HUES48 (cell line): Measurements from ENCODE around the gene SCFD1.
"Not testable (repeated sequence)": the region's sequence is repeated elsewhere in the genome, so short reads cannot be mapped to it uniquely, and the experiment has no call there.

Experiments
- H3K27ac ChIP-seq: one replicate; pipeline ENCODE4 v1.7.0; 2013; ENCODE audit warnings: low read depth, low read length, inconsistent platforms
- H3K27me3 ChIP-seq: 2 replicates; pipeline ENCODE4 v1.6.1; 2013; ENCODE audit warnings: mild to moderate bottlenecking, low read length; ENCODE audit not compliant: control insufficient read depth, insufficient read depth
- H3K36me3 ChIP-seq: 2 replicates; pipeline ENCODE4 v1.6.1; 2013; ENCODE audit warnings: low read length; ENCODE audit not compliant: control insufficient read depth, insufficient read depth
- H3K4me1 ChIP-seq: 2 replicates; pipeline ENCODE4 v1.6.1; 2013; ENCODE audit warnings: mild to moderate bottlenecking, low read length; ENCODE audit not compliant: control insufficient read depth, insufficient read depth
- H3K4me3 ChIP-seq: 2 replicates; pipeline ENCODE4 v1.5.1; 2013; ENCODE audit warnings: mild to moderate bottlenecking, low read depth, low read length
- H3K9ac ChIP-seq: 2 replicates; pipeline ENCODE4 v1.6.1; 2013; ENCODE audit warnings: mild to moderate bottlenecking, low read depth, low read length, moderate library complexity
- H3K9me3 ChIP-seq: 2 replicates; pipeline ENCODE4 v1.6.1; 2013; ENCODE audit warnings: low read length; ENCODE audit not compliant: control insufficient read depth, insufficient read depth

SCFD1 gene

GRCh38 chr14:30678926-30679431 is 56.9 kb downstream of the SCFD1 start:
- Histone ChIP-seq H3K36me3 (peaks cover 42% of the 10 kb centered on the region), H3K27ac (no peak overlapping the region), H3K9me3 (no peaks in the 10 kb centered on the region), H3K4me3 (no peak overlapping the region), H3K4me1 (no peaks in the 10 kb centered on the region), H3K27me3 (no peaks in the 10 kb centered on the region), H3K9ac (no peak overlapping the region)

GRCh38 chr14:30680036-30680435 is 57.9 kb downstream of the SCFD1 start:
- Histone ChIP-seq H3K9me3 (no peaks in the 10 kb centered on the region), H3K9ac (no peak overlapping the region), H3K4me3 (no peak overlapping the region), H3K27ac (no peak overlapping the region), H3K27me3 (no peaks in the 10 kb centered on the region), H3K4me1 (no peaks in the 10 kb centered on the region), H3K36me3 (peaks cover 41% of the 10 kb centered on the region)

DNA sequence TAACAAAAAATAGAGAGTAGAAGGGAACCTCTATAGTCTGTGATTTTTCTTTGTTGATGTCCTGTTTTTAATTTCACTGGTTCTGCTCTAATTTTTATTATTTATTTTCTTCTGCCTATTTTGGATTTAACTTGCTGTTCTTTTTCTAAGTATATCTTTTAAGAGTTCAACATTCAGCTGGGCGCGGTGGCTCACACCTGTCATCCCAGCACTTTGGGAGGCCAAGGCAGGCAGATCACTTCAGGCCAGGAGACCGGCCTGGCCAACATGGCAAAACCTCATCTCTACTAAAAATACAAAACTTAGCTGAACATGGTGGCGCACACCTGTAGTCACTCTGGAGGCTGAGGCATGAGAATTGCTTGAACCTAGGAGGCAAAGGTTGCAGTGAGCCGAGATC is 58.7 kb downstream of the SCFD1 start:
- H3K27me3 ChIP-seq, H3K4me1 ChIP-seq, H3K27ac ChIP-seq, H3K9ac ChIP-seq, H3K9me3 ChIP-seq, H3K4me3 ChIP-seq: not testable (repeated sequence)
- peaks cover 36% of the 10 kb centered on the region for H3K36me3 ChIP-seq

DNA sequence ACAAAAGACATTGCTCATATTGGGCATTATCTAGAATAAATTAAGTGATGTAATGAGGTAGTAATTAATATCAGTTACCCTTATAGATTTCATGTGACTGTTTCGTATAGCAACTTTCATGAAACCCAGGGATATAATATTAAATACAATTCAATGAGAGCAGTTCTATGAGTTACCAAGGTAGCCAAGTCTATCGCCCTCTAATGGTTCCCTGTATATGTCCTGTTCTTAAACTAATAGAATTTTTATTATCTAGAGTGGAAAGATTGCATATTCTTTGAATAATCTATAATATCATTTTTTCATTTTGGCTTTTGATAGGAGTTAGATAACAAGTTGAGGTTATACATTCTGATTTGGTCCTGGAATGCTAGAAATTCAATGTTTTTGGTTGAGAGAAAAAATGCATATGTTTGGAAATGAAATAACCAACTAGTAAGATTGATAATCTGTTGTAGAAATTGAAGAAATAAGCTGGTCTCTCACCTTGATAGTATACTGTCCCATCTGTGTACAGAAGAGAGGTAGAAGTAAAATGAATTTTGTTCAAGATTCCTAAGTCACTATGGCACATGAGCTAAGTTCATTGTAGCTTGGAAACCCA is 59.7 kb downstream of the SCFD1 start:
- Histone ChIP-seq H3K9ac (no peak overlapping the region), H3K27ac (no peak overlapping the region), H3K4me3 (no peak overlapping the region), H3K36me3 (peaks cover 31% of the 10 kb centered on the region), H3K9me3 (no peaks in the 10 kb centered on the region), H3K4me1 (no peaks in the 10 kb centered on the region), H3K27me3 (no peaks in the 10 kb centered on the region)

- H3K4me3 ChIP-seq = peak overlapping the region; percentile 70
- peaks cover 13% of the 10 kb centered on the region for H3K36me3 ChIP-seq
- not testable (repeated sequence) for H3K9me3 ChIP-seq, H3K27me3 ChIP-seq
- H3K9ac ChIP-seq = peak overlapping the region; percentile 87
- peaks cover 24% of the 10 kb centered on the region for H3K4me1 ChIP-seq
- H3K27ac ChIP-seq = peak overlapping the region; percentile 90
Observed at GRCh38 chr14:30690487-30691355, 68.6 kb downstream of the SCFD1 start.

DNA sequence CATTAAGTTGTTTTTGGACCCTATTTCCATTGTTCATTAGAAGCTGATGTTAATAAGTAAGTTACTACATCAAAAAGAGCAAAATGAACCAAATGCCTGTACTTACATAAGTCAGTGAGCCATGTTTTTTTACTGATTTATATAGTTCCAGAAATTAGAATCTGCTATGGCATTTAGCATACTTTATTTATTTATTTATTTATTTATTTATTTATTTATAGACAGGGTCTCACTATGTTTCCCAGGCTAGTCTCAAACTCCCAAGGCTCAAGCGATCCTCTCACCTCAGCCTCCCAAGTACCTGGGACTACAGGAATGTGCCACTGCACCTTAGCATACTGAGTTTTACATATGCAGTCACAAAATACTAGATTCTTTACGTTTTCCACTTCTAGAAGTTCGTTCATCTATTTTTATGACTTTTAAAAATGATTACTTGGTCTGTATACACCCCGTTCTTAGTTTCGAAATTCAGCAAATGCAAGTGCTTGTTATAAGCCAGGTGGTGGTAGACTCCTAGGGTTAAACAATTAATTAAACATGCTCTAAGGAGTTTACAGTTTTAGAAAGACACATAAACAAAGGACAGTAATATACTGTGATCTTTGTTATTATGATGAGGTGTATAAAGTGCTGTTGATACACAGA is 69.8 kb downstream of the SCFD1 start:
- H3K9me3 ChIP-seq = no peaks in the 10 kb centered on the region
- H3K27me3 ChIP-seq = no peaks in the 10 kb centered on the region
- peak overlapping the region; percentile 70 for H3K4me3 ChIP-seq
- H3K4me1 ChIP-seq = peaks cover 24% of the 10 kb centered on the region
- H3K9ac ChIP-seq = no peak overlapping the region
- peak overlapping the region; percentile 56 for H3K27ac ChIP-seq
- peaks cover 23% of the 10 kb centered on the region for H3K36me3 ChIP-seq

DNA sequence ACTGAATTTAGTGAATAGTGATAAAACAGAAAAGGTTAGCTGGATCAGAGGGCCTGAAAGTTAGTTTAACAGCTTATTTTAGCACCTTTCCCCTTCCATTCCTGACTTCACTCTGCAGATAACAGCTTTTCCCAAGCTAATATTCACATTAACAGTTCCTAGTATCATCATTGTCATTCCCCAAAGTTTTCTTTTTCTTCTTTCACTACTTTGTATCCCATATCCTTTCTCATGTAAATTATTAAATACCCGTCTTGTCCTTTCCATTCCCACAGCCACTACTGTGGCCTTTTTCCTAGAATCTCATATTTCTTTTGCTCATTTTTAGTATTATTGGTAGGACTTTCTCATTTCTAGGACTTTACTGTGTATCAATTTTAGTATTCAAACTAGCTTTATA is 70.5 kb downstream of the SCFD1 start:
- Histone ChIP-seq H3K4me3 (peak overlapping the region; percentile 25), H3K36me3 (peaks cover 29% of the 10 kb centered on the region), H3K27me3 (no peaks in the 10 kb centered on the region), H3K27ac (peak overlapping the region; percentile 56), H3K9ac (no peak overlapping the region), H3K9me3 (no peaks in the 10 kb centered on the region), H3K4me1 (peaks cover 24% of the 10 kb centered on the region)

- no peaks in the 10 kb centered on the region for H3K4me1 ChIP-seq
- H3K9ac ChIP-seq = no peak overlapping the region
- H3K4me3 ChIP-seq = no peak overlapping the region
- H3K27ac ChIP-seq = no peak overlapping the region
- peaks cover 71% of the 10 kb centered on the region for H3K36me3 ChIP-seq
- no peaks in the 10 kb centered on the region for H3K27me3 ChIP-seq
- H3K9me3 ChIP-seq = no peaks in the 10 kb centered on the region
Observed at GRCh38 chr14:30698463-30698862, 76.3 kb downstream of the SCFD1 start.

DNA sequence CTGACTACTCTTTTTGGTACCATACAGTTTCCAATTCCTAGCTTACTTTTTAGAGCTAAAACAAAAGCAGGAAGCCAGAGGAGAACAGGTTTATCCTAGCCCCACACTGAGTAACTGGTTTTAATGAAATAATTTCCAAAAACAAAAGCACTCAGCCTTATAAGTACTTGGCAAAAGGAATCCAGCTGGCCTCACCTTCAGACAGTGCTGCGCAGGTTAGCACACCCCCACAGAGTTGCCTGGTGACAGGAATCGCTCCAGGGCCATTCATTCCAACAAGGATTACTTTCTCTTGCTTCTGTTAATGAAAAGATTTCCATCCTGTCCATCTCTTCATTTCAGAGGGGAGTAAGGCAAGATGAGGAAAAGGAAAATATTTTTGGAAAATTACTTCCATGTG is 84.6 kb downstream of the SCFD1 start:
- peaks cover 41% of the 10 kb centered on the region for H3K36me3 ChIP-seq
- no peak overlapping the region for H3K4me3 ChIP-seq
- peak overlapping the region; percentile 14 for H3K27ac ChIP-seq
- no peaks in the 10 kb centered on the region for H3K27me3 ChIP-seq
- H3K9ac ChIP-seq = no peak overlapping the region
- H3K9me3 ChIP-seq = no peaks in the 10 kb centered on the region
- H3K4me1 ChIP-seq = no peaks in the 10 kb centered on the region

DNA sequence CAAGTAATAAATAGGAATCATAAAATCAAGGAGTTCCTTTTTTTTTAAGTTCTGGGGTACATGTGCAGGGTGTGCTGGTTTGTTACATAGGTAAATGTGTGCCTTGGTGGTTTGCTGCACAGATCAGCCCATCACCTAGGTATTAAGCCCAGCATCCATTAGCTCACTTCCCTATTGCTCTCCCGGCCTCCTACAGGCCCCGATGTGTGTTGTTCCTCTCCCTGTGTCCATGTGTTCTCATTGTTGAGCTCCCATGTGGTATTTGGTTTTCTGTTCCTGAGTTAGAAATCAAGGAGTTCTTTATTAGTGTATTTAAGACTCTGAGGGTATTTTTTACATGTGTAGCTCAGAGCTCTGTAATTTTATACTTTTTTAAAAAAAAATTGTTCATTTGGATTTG is 86.0 kb downstream of the SCFD1 start:
- Histone ChIP-seq H3K27me3 (no peaks in the 10 kb centered on the region), H3K9ac (no peak overlapping the region), H3K4me1 (no peaks in the 10 kb centered on the region), H3K36me3 (peaks cover 27% of the 10 kb centered on the region), H3K9me3 (no peaks in the 10 kb centered on the region), H3K27ac (no peak overlapping the region), H3K4me3 (no peak overlapping the region)

- Histone ChIP-seq H3K4me3 (no peak overlapping the region), H3K27ac (no peak overlapping the region), H3K9ac (no peak overlapping the region), H3K4me1 (no peaks in the 10 kb centered on the region), H3K9me3 (no peaks in the 10 kb centered on the region), H3K36me3 (peaks cover 26% of the 10 kb centered on the region), H3K27me3 (no peaks in the 10 kb centered on the region)
Observed at GRCh38 chr14:30709201-30709600, 87.1 kb downstream of the SCFD1 start.
